HTERT RPE-1 (cell line): ENCODE data around the gene AHSG.

Experiments
- in situ Hi-C: fragments of 300-500 bp; cut with MboI; formaldehyde crosslinking; loops from 4 replicates; pipeline ENCODE4 v1.14.3; 2020; ENCODE audit warnings: low sequenced_read_pairs

Gene AHSG

DNA sequence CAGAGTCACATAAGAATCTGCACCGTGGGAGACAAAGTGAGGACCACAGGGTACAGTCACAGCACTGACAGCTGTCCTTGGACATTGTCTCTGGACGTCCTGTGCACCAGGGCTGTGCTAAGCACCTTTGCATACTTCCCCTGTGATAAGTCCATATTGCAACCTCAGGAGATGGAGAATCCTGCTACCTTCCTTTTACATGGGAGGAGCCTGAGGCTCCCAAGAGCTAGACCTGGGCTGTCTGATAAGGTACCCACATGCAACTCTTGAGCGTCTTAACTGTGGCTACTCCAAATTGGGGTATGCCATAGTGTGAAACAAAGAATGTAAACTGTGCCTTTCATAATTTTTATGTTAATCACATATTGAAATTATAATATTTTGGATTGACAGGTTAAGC, 24.8 kb downstream of the AHSG start:
- in situ Hi-C loops = no loop called here

DNA sequence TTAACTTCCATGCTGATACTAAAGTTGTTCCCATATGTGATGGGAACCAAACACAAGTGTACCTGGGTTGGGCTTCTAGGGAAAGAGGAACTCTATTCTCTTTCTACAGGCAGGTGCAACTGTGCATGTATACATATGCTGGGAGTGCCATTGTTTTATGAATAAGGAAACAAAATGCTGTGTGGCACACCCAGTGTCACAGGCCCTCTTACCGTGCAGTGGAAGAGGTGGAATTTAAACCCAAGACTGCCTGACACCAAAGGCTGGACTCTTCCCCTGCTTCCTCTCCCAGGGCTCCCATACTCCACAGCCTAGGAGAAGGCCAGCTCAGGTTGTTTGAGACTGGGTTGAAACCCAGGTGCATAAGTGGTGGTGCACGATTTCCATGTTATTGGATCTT, 25.4 kb downstream of the AHSG start:
- in situ Hi-C loops = no loop called here

DNA sequence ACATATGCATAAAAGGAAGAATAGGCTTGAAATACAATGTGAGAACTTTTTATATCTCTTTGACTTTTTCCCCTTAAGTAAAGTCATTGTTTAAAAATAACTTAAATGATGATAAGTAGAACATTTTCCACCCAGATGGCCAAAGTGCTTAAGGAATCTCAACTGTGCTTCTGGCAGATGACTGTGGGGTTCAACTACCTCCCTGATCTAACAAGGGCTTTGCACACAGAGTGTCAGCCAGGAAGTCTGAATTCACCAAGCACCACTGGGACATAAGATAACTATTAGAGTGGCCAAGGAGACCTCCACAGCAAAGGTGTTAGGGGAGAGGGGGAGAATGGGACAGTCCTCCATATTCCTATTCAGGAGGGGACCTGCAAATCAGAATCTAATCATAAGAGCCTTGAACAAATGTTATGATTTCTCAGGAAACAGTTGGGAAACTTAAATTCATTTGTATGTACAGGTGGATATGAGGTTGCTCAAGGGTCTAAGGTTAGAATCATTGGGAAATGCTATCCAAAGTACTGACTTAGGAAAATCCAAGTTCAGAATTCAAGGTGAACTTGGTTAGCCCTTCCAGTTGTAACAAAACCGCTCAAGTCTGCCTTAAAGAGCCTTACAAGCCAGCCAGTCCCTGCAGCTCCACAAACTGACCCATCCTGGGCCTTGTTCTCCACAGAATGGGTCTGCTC, 27.1 kb downstream of the AHSG start, which contains the start of gene FETUB:
Gene FETUB (plus strand): TSS at position 622 of the 695 bp plus-strand sequence. CDS start 62 bp downstream, at position 684.
- in situ Hi-C loops = no loop called here

DNA sequence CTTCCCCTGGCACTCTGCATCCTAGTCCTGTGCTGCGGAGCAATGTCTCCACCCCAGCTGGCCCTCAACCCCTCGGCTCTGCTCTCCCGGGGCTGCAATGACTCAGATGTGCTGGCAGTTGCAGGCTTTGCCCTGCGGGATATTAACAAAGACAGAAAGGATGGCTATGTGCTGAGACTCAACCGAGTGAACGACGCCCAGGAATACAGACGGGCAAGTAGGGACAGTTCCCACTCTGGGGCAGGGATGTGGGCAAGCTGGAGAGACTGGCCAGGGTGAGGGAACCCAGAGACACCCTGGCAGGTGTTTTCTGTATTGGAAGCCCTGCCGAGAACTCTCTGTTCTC, 27.6 kb downstream of the AHSG start:
- in situ Hi-C loops = no loop called here

DNA sequence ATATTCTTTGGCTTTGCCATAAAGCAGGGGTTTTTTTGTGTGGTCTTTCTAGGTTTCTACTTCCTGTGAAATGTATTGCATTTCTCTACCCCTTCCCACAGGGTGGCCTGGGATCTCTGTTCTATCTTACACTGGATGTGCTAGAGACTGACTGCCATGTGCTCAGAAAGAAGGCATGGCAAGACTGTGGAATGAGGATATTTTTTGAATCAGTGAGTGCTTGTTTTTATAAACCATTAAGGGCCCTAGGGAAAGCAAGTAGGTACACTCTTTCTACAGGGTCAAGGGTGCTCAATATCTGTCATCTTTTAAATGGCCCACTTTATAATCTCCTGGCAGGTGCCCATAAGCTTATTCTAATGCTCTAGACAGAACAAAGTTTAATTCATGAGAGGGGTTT, 28.1 kb downstream of the AHSG start:
- in situ Hi-C loops = no loop called here

DNA sequence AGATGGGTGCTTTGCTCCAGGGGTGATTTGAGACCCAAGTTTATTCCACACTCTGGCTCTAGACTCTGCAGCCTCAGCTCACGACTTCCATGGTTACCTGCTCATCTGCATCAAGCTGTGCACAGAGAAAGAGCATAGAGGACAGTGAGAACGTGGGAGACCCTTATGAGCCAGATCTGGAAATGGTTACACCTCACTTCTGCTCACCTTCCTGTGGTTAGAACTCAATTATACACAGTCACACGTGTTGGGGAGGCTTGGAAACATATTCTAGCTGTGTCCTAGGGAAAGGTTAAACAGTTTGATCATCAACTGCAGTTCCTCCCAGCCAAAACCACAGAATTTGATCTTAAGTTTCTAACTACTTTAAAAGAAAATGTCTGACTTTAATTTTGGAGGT, 29.2 kb downstream of the AHSG start:
- in situ Hi-C loops = no loop called here

DNA sequence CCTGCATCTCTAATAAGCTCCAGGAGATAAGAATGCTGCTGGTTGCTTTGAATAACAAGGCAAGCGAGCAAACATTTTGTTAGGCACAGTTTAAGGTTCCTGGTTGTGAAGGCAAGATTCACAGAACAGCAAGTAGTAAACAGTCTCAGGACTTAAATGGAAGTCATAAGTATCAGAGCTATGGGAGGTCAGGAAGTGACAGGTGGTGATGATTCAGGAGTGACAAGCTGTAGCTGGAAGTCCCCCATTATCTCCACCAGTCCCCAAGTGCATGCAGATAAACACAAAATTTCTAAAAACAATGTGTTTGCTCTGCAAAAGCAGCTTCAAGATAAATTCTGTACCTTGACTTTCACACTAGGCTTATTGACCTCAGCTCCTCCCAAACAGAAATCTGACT, 30.6 kb downstream of the AHSG start:
- in situ Hi-C loops = no loop called here

DNA sequence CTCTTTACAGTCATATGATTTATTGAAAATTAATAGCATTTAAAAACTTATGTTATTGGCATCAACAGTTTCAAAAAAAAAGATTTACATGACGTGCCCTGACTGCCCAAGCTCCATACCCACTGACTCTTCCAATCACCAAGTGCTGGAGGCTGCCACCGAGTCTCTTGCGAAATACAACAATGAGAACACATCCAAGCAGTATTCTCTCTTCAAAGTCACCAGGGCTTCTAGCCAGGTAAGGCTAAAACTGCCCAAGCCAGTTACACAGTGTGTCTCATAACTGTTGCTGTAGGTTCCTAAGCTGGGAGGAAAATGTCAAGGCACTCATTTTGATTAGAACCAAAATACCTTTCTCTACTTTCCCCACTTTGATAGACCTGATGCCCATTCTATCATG, 31.8 kb downstream of the AHSG start:
- in situ Hi-C loops = no loop called here

DNA sequence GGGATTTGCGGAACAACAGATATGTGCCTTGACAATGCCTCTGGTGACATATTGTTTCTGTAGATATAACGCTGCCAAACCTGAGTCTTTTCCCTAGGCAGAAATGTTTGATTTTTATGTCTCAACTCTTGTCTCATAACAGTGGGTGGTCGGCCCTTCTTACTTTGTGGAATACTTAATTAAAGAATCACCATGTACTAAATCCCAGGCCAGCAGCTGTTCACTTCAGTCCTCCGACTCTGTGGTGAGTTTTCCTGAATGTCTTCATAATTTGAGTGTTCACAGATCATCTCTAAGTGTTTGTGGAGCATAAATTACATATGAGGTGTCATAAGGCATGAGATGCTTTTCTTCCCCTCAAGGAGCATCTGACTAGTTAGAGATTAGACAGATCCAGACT, 33.2 kb downstream of the AHSG start:
- in situ Hi-C loops = no loop called here

DNA sequence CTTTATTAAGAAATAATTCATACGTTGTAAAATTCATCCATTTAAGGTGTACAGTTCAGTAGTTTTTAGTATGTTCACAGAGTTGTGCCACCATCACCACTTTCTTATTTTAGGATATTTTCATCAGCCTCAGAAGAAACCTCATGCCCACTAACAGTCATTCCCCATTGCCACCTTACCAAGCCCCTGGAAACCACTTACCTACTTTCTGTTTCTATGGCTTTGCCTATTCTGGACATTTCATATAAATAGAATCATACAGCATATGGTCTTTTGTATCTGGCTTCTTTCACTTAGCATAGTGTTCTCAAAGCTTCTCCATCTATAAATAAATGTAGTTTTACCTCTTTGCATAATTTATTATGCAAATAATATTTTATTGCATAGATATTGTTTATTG, 34.0 kb downstream of the AHSG start:
- in situ Hi-C loops = no loop called here

DNA sequence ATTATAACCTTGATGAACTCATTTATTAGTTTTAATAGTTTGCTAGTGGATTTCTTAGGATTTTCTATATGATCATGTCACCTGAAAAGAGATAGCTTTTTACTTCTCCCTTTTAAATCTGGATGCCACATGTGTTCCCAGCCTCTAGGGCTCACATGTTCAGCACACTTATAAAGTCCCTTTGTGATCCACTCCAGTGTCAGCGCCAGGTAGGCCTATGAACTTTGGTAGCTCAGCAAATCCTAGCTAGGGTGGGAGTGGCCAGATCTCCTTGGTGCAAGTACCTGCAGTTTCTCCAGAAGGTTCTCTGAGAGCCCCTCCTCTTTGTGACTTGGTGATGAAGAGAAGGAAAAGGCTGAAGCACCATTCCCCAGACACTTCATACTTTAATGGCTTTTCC, 36.0 kb downstream of the AHSG start:
- in situ Hi-C loops = no loop called here

DNA sequence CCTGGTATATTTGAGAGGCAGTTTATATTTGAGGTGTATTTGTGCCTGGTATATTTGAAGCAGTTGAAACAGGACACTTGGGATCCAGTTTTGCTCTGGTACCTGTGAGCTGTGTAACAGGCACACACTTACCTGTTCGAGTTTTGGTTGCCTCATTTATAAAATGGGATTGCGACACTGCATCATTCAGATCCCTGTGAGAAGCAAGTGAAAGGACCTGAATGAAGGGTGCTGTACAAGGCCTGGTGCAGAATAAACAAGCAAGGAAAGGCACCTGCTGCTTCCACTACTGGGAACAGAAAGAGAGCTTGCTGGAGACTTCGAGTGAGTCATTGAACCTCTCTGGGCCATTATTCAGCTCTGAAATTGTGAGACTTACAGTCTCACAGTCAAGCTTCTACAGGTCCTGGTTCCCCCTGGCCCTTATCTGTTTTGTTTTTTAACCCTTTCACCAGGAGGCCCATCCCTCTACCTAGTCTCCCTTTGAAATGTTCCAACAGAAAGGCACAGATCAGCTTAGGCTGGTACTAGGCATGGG, 38.9 kb downstream of the AHSG start:
- in situ Hi-C loops = no loop called here

DNA sequence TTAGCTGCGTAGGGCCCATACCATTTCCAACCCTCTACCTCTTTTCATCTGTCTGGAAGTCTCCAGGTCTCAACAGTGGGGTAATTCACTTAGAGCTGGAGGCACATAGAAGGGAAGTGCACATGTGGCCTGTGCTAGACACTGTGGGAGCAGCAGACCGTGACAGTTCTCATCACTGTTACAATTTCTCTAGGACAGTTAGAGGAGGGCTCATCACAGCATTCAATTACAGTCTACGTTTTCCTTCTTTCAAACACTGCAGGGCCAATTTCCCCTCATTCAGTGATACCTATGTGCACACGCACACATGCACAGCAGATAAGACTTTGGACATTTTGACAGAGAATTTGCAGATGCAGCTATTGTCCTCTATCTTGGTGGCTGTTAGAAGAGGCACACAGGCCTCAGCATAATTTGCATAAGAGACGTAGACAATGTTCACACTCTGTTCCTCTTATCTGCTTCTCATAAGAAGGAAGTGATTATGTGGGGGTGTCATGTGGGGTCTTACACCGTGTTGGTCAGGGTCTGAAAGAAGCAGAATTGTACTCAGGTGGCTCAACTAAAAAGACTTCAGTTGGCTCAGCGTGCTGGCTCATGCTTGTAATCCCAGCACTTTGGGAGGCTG, 40.3 kb downstream of the AHSG start:
- in situ Hi-C loops = no loop called here

DNA sequence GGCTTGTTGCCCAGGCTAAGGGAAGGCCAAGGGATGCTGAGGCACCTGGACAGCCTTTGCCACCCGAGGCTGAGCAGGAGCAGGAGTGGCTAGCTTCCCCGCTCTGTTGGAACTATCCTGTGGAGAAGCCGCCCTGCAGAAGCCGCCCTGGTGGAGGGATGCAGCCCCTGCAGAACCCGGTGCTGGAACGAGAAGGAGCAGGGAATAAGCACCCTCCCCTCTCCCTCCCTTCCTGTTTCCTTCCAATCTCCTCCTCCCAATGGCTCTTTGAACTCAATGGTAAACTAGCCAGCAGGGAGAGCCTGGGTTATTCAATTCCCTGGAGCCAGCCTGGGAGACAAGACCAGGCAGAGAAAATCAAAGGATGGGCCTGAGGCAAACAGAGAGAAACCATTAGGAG, 41.1 kb downstream of the AHSG start:
- in situ Hi-C loops = no loop called here

DNA sequence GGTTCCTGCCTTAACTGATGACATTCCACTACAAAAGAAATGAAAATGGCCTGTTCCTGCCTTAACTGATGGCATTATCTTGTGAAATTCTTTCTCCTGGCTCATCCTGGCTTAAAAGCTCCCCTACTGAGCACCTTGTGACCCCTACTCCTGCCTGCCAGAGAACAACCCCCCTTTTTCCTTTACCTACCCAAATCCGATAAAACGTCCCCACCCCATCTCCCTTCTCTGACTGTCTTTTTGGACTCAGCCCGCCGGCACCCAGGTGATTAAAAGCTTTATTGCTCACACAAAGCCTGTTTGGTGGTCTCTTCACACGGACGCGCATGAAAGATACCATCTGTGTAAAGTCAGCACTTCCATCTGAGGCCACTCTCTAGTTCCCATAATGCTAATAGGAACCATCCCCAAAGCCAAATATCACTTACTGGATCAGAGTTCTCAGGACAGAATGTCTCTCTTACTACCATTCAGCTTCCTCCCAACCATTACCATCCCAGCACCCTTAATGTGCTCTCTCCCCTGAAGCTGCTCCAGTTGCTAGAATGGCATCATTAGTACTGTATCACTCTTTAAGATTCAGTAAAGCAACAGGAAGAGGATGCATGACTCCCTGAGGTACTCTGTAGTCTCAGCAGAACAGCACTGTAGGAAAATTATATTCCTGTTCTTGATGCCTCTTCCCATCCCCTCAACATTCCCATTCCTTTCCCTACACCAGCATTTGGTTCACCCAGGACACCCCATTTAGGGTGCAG, 50.7 kb downstream of the AHSG start:
- in situ Hi-C loops = no loop called here

DNA sequence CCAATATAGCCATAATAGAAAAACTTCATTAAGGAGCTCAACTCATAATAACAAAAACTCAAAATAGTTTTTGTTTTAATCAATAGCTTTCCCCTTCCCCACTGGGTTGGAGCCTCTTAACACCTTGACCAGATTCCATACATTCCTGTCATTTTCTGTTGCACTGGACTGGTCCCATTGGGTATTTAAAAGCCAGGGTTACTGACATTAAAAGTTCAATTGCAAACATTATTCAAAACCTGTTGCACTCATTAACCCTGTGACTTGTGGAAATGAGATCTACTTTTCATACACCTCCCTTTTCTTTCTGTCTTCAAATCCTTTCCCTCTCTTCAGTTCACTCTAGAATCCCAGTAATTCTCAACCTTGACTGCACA, 51.2 kb downstream of the AHSG start:
- in situ Hi-C loops = no loop called here

DNA sequence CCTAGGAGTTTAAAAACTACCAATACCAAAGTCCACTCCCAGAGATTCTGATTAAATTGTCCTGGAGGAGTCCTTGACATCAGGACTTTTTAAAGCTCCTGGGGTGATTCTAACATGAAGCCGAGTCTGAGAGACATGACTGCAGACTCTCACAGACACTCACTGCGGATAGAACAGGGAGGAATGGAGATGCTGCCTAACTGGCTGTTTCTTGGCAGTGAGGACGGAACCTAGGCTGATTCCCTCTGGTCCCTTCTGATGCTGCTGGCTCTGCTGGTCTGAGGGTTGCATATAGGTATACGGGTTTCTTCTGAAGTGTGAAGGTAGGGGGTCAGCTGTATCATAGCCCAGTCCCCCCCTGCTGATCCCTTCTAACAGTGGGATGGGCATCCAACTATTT, 51.6 kb downstream of the AHSG start:
- in situ Hi-C loops = no loop called here

DNA sequence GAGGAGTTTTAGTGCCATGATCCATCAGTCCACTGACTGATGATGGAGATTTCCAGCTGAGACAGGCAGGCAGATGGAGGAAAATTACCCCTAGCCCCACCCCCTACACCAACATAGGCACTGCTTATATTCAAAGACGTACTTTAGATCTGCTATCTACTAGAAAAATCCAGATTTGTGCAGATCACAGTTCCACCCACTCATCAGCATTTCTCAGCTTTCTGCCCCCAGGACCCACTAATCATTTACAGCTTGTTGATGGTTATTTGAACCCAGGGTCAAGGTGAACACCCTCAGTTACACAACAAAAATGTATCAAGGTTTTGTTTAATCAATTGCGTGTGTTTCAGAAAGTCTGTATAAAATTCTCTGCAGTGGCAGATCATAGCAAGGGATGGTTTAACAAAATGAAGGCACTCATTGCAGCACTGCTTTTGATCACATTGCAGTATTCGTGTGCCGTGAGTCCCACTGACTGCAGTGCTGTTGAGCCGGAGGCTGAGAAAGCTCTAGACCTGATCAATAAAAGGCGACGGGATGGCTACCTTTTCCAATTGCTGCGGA, 52.8 kb downstream of the AHSG start, which contains the start of gene HRG:
Gene HRG (plus strand): TSS at position 390 of the 564 bp plus-strand sequence. CDS start 18 bp downstream, at position 408.
- in situ Hi-C loops = no loop called here

DNA sequence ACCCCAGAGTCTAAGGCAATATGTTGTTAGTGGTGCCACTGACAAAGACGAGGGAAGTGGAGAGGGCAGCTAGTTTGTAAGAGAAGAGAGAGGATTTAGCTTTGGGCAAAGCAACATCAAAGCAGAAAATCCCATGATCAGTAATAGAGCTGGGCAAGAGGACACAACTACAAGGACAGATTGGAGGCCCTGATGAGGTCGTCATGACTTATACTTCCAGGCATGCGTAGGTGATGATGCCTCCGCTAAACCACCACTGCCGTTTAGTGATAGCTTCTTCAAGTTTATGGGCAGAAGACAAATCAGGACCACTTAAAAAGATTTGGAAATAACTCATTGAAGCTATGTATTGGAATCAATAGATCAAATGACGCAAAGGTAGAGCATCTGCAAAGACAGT, 55.6 kb downstream of the AHSG start:
- in situ Hi-C loops = no loop called here

DNA sequence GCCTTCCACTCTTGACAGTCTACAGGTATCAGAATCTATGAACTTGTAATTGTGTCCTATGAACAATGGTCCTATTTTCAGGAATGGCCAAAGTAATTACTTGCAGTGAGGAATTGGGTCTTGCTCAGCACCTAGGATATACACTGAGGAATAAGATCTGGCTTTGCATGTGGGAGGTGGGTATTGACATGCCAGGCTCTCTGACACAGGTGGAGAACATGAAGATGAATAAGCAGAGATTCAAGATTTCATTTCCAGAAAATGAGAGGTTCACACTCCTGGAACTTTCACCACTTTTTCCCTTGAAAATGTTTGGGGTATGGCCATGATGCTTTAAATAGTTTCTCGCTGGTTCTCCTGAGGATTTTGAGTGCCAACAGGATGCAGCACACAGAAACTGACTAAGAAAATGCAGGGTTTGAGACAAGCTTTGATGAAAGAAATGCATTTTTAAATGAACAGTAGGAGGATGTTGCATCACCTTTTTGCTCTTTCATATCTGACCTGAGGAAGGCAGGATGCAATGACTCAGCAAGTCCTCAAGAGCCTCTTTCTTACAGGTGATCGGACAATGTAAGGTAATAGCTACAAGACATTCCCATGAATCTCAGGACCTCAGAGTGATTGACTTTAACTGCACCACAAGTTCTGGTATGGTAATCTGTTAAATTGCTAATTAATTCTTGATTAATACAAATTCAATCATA, 56.7 kb downstream of the AHSG start:
- in situ Hi-C loops = no loop called here

DNA sequence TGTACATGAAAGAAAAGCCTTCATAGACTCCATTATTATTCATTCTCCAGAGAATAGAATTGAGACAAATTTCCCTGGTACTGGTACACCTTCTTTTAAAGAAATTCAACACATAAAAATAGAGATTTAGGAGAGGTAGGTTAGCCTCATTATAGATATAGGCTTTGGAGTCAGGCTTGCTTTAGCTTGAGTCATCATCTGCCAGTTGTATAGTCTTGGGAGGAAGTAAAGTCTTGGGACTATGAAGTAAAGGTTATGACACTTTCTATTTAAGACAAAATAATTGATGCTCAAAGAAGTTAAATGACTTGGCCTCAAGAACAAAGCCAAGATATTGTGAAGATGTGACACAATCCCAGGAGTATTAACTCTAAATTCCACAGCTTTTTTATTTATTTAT, 57.3 kb downstream of the AHSG start:
- in situ Hi-C loops = no loop called here
